Activated naive CD4-positive, alpha-beta T cell treated with anti-CD3 and anti-CD28 coated beads, Interleukin-2, amount 50 U/mL, for 24 hours (primary cell): ENCODE results near the gene USP2.
A peak's percentile ranks its signal among the peaks of the same experiment; 100 is the strongest.

ENCODE experiments used
- H3K27ac Mint-ChIP-seq: one replicate; pipeline ENCODE4 v1.8.0; 2021; ENCODE audit warnings: mild to moderate bottlenecking, mixed read lengths
- H3K27me3 Mint-ChIP-seq: one replicate; pipeline ENCODE4 v1.8.0; 2021; ENCODE audit warnings: mixed read lengths
- H3K36me3 Mint-ChIP-seq: one replicate; pipeline ENCODE4 v1.8.0; 2021; ENCODE audit warnings: mixed read lengths
- H3K4me1 Mint-ChIP-seq: one replicate; pipeline ENCODE4 v1.8.0; 2021; ENCODE audit warnings: mixed read lengths
- H3K4me3 Mint-ChIP-seq: one replicate; pipeline ENCODE4 v1.8.0; 2021; ENCODE audit warnings: mild to moderate bottlenecking, mixed read lengths
- H3K9me3 Mint-ChIP-seq: one replicate; pipeline ENCODE4 v1.8.0; 2021; ENCODE audit warnings: mixed read lengths

Gene USP2

DNA sequence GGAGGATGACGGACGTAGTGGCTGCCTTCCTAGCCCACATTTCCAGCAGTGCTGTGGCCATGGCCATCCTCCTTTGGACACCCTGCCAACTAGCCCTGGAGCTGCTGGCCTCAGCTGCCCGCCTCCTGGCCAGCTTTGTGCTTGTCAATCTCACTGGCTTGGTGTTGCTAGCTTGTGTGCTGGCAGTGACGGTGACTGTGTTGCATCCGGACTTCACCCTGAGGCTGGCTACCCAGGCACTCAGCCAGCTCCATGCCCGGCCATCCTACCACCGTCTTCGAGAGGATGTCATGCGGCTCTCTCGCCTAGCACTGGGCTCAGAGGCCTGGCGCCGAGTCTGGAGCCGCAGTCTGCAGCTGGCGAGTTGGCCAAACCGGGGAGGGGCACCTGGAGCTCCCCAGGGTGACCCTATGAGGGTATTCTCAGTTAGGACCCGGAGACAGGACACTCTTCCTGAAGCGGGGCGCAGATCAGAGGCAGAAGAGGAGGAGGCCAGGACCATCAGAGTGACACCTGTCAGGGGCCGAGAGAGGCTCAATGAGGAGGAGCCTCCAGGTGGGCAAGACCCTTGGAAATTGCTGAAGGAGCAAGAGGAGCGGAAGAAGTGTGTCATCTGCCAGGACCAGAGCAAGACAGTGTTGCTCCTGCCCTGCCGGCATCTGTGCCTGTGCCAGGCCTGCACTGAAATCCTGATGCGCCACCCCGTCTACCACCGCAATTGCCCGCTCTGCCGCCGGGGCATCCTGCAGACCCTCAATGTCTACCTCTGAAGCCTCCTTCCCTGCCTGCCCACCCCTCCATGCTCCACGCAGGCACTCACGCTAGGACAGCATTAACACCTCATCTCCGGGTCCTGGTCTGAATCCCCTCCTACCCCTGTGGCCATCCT is 45.6 kb downstream of the USP2 start:
- Mint-ChIP-seq H3K4me3 (peak overlapping the region; percentile 98), H3K36me3 (peaks cover 3% of the 10 kb centered on the region), H3K4me1 (peaks cover 57% of the 10 kb centered on the region), H3K27me3 (peaks cover 6% of the 10 kb centered on the region), H3K9me3 (no peaks in the 10 kb centered on the region), H3K27ac (no peak overlapping the region)

GRCh38 chr11:119335091-119335654 is 46.3 kb downstream of the USP2 start:
- H3K9me3 Mint-ChIP-seq = no peaks in the 10 kb centered on the region
- H3K4me3 Mint-ChIP-seq = peak overlapping the region; percentile 98
- peaks cover 3% of the 10 kb centered on the region for H3K36me3 Mint-ChIP-seq
- H3K27me3 Mint-ChIP-seq = peaks cover 5% of the 10 kb centered on the region
- H3K4me1 Mint-ChIP-seq = peaks cover 56% of the 10 kb centered on the region
- peak overlapping the region; percentile 98 for H3K27ac Mint-ChIP-seq

- Mint-ChIP-seq H3K9me3 (no peaks in the 10 kb centered on the region), H3K27me3 (peaks cover 3% of the 10 kb centered on the region), H3K4me1 (peaks cover 54% of the 10 kb centered on the region), H3K27ac (peak within 1 kb of the TSS; percentile 98), H3K36me3 (peaks cover 3% of the 10 kb centered on the region), H3K4me3 (peak within 1 kb of the TSS; percentile 98)
These were observed 47.1 kb downstream of the USP2 start, which contains the start of gene RNF26 for GRCh38 chr11:119334174-119334930. TSS of gene RNF26 (plus strand) at chr11:119334527. CDS start at chr11:119335123, 596 bp downstream.

- H3K9me3 Mint-ChIP-seq = no peaks in the 10 kb centered on the region
- H3K4me3 Mint-ChIP-seq = peak overlapping the region; percentile 98
- no peaks in the 10 kb centered on the region for H3K36me3 Mint-ChIP-seq
- peaks cover 33% of the 10 kb centered on the region for H3K4me1 Mint-ChIP-seq
- H3K27ac Mint-ChIP-seq = no peak overlapping the region
- no peaks in the 10 kb centered on the region for H3K27me3 Mint-ChIP-seq
These were observed 49.3 kb downstream of the USP2 start for GRCh38 chr11:119332111-119332765.

DNA sequence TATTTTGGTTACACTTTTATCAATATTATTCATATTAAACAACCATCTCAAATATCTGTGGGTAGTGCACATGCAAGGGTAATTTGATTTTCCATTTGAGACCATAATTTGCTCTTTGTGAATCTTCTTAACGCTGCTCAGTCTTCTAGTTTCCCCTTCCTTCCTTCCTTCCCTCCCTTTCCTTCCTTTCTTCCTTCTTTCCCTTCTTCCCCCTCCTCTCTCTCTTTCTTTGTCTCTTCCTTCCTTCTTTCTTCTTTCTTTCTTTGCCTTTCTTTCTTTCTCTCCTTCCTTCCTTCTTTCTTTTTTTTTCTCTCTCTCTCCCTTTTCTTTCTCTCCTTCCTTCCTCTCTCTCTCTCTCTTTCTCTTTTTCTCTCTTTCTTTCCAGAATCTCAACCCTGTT is 51.3 kb downstream of the USP2 start:
- Mint-ChIP-seq H3K27me3 (no peaks in the 10 kb centered on the region), H3K27ac (no peak overlapping the region), H3K36me3 (no peaks in the 10 kb centered on the region), H3K9me3 (no peaks in the 10 kb centered on the region), H3K4me3 (no peak overlapping the region), H3K4me1 (peaks cover 18% of the 10 kb centered on the region)

- Mint-ChIP-seq H3K27me3 (no peaks in the 10 kb centered on the region), H3K36me3 (no peaks in the 10 kb centered on the region), H3K4me1 (peaks cover 14% of the 10 kb centered on the region), H3K27ac (no peak overlapping the region), H3K9me3 (no peaks in the 10 kb centered on the region), H3K4me3 (no peak overlapping the region)
These were observed 52.2 kb downstream of the USP2 start for GRCh38 chr11:119329320-119329719.

DNA sequence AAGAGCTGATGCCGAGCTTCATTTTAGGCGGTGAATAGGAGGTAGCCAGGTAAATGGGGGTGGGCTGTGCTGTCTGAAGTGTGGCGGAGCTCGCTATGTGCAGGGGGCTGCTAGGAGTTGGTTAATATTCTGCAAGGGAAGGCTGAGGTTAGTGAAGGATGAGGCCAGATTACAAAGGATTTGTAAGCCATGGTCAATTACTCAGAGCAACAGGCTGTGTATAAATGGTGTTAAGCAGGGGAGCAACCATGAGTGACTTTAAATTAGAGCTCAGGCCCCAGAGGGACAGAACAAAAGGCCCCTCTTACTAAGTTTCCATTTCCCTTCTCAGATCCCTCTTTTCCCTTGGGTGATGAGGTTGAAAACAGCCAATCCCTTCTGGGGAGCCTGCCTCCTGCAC is 57.3 kb downstream of the USP2 start:
- no peaks in the 10 kb centered on the region for H3K9me3 Mint-ChIP-seq
- H3K36me3 Mint-ChIP-seq = no peaks in the 10 kb centered on the region
- no peak overlapping the region for H3K4me3 Mint-ChIP-seq
- peaks cover 2% of the 10 kb centered on the region for H3K27me3 Mint-ChIP-seq
- H3K4me1 Mint-ChIP-seq = peaks cover 18% of the 10 kb centered on the region
- no peak overlapping the region for H3K27ac Mint-ChIP-seq

- Mint-ChIP-seq H3K4me1 (peaks cover 18% of the 10 kb centered on the region), H3K4me3 (no peak overlapping the region), H3K36me3 (no peaks in the 10 kb centered on the region), H3K9me3 (no peaks in the 10 kb centered on the region), H3K27me3 (peaks cover 2% of the 10 kb centered on the region), H3K27ac (no peak overlapping the region)
These were observed 57.9 kb downstream of the USP2 start for GRCh38 chr11:119323532-119324033.

GRCh38 chr11:119322921-119323531 is 58.5 kb downstream of the USP2 start:
- H3K4me1 Mint-ChIP-seq = peaks cover 18% of the 10 kb centered on the region
- peaks cover 2% of the 10 kb centered on the region for H3K27me3 Mint-ChIP-seq
- H3K36me3 Mint-ChIP-seq = no peaks in the 10 kb centered on the region
- H3K4me3 Mint-ChIP-seq = no peak overlapping the region
- no peaks in the 10 kb centered on the region for H3K9me3 Mint-ChIP-seq
- no peak overlapping the region for H3K27ac Mint-ChIP-seq

GRCh38 chr11:119322360-119322739 is 59.1 kb downstream of the USP2 start:
- no peaks in the 10 kb centered on the region for H3K9me3 Mint-ChIP-seq
- no peaks in the 10 kb centered on the region for H3K36me3 Mint-ChIP-seq
- peaks cover 18% of the 10 kb centered on the region for H3K4me1 Mint-ChIP-seq
- no peak overlapping the region for H3K27ac Mint-ChIP-seq
- H3K27me3 Mint-ChIP-seq = peaks cover 5% of the 10 kb centered on the region
- H3K4me3 Mint-ChIP-seq = no peak overlapping the region

GRCh38 chr11:119320776-119321524 is 60.5 kb downstream of the USP2 start:
- H3K36me3 Mint-ChIP-seq = no peaks in the 10 kb centered on the region
- H3K27me3 Mint-ChIP-seq = peaks cover 5% of the 10 kb centered on the region
- no peak overlapping the region for H3K27ac Mint-ChIP-seq
- no peaks in the 10 kb centered on the region for H3K9me3 Mint-ChIP-seq
- H3K4me3 Mint-ChIP-seq = peak overlapping the region; percentile 83
- peaks cover 18% of the 10 kb centered on the region for H3K4me1 Mint-ChIP-seq

DNA sequence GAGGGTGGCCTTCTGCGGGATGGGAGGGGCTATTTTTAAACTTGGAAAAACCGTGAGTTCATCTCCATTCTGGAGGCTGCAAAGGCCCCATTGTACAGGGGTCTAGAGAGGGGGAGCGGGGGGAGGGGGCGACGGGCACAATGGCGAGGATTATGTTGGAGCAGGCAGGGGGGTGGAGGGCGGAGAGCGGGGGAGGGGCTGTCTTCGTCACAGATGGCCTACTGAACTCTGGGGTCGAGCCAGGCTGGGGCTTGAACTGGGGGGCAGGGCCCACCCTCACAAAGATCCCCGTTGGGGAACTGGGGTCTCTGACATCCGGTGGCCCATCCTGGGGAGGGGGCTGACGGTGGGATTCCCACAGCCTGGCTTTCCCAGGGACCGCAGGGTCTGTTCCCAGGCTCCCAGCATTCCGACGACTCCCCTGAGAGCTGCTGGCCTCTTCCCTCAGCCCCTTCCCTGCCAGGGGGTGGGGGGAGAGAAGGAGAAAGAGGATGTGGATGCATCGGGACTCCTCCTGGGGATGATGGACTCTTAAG is 61.2 kb downstream of the USP2 start:
- Mint-ChIP-seq H3K27ac (no peak overlapping the region), H3K36me3 (no peaks in the 10 kb centered on the region), H3K27me3 (peaks cover 5% of the 10 kb centered on the region), H3K9me3 (no peaks in the 10 kb centered on the region), H3K4me3 (peak overlapping the region; percentile 79), H3K4me1 (peaks cover 18% of the 10 kb centered on the region)

GRCh38 chr11:119319700-119320239 is 61.7 kb downstream of the USP2 start:
- no peaks in the 10 kb centered on the region for H3K9me3 Mint-ChIP-seq
- no peaks in the 10 kb centered on the region for H3K36me3 Mint-ChIP-seq
- H3K27ac Mint-ChIP-seq = peak overlapping the region; percentile 77
- peak overlapping the region; percentile 79 for H3K4me3 Mint-ChIP-seq
- peaks cover 5% of the 10 kb centered on the region for H3K27me3 Mint-ChIP-seq
- H3K4me1 Mint-ChIP-seq = peaks cover 21% of the 10 kb centered on the region

DNA sequence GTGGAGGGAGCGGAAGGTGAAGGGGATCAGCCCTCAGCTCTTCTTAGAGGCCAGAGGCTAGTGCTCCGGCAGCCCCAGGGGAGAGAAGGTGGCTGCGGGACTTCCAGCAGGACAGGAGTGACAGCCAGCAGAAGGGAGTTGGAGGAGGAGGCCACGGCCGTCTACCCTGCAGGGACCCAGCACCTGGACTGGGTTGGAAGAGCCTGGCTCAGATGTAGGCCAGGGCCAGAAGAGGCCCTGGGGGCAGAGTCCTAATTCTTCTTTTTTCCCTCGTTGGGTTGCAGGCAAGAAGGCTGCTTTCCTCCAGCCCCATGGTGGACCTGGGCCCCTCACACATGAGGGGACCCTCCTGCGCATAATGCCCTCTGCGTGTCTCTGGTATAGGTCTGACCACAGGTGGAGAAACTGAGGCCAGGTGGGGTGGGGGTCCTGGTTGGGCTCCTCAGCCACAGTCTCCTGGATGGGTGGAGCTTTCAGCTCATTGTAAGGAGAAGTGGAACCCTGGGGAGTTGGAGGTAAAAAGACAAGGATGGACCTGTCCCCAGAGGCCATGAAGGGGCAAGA is 62.3 kb downstream of the USP2 start:
- Mint-ChIP-seq H3K9me3 (no peaks in the 10 kb centered on the region), H3K4me3 (no peak overlapping the region), H3K4me1 (peaks cover 22% of the 10 kb centered on the region), H3K27ac (peak overlapping the region; percentile 56), H3K27me3 (peaks cover 5% of the 10 kb centered on the region), H3K36me3 (no peaks in the 10 kb centered on the region)
